ENCODE results near the gene PLEKHG5. TPM values are rescaled to one million over a fixed set of nuclear protein-coding genes. Genes with fewer than 3 reads are reported as not detected.

PLEKHG5 gene
- total RNA-seq, 4 donors from 2014 or later = 5.8 to 12.0 (median 8.4) TPM

- DNase-seq = peak; percentile 84 to 88
- Histone ChIP-seq H3K27ac (no peak overlapping the region), H3K27me3 (peaks cover 3% of the 10 kb centered on the region), H3K4me1 (peaks cover 10 to 39% of the 10 kb centered on the region in 2 donors), H3K9me3 (no peaks in the 10 kb centered on the region), H3K4me3 (replicated peaks in 1 of 3) (no peak overlapping the region), H3K36me3 (no peaks in the 10 kb centered on the region)
- intact Hi-C loops (cut with DNase I) = loop anchor here (5.0 kb wide), 1 partner anchor 161 kb away; no protein-coding TSS in a partner anchor
- 5 to 7% methylated on average over 4 to 8 of the region's 15 CpGs for WGBS, 2 donors
- peak; percentile 51 to 86 (median 80) for TF ChIP-seq CTCF (IDR thresholded peaks at IDR 0.05)
- TF ChIP-seq POLR2A (IDR thresholded peaks at IDR 0.05) = no peak
Observed at GRCh38 chr1:6486433-6487011, 4.9 kb downstream of the PLEKHG5 start.

GRCh38 chr1:6485168-6486101, 6.0 kb downstream of the PLEKHG5 start:
- Histone ChIP-seq H3K27ac (peak overlapping the region in 1 of 3 donors; percentile 50), H3K9me3 (no peaks in the 10 kb centered on the region), H3K4me3 (replicated peaks in 1 of 3) (peak overlapping the region in 1 of 3 donors; percentile 27), H3K4me1 (peaks cover 5 to 31% of the 10 kb centered on the region in 2 donors), H3K36me3 (no peaks in the 10 kb centered on the region), H3K27me3 (peaks cover 3% of the 10 kb centered on the region)
- no peak for DNase-seq
- 0 to 8% methylated on average over 6 to 10 of the region's 80 CpGs for WGBS, 2 donors
- no peak for TF ChIP-seq POLR2A (IDR thresholded peaks at IDR 0.05)
- no peak for TF ChIP-seq CTCF (IDR thresholded peaks at IDR 0.05)
- intact Hi-C loops (cut with DNase I) = loop anchor here (5.0 kb wide), 1 partner anchor 162 kb away; no protein-coding TSS in a partner anchor

- no peak for DNase-seq
- H3K27ac ChIP-seq = peak overlapping the region in 1 of 3 donors; percentile 50
- H3K4me1 ChIP-seq = peaks cover 0 to 25% of the 10 kb centered on the region in 2 donors
- intact Hi-C loops (cut with DNase I) = loop anchor here (5.0 kb wide), 1 partner anchor 163 kb away; no protein-coding TSS in a partner anchor
- no peak for TF ChIP-seq POLR2A (IDR thresholded peaks at IDR 0.05)
- no peak for TF ChIP-seq CTCF (IDR thresholded peaks at IDR 0.05)
- peaks cover 3% of the 10 kb centered on the region for H3K27me3 ChIP-seq
- 26 to 31% methylated on average over 8 to 13 of the region's 13 CpGs for WGBS, 2 donors
- no peaks in the 10 kb centered on the region for H3K9me3 ChIP-seq
- no peaks in the 10 kb centered on the region for H3K36me3 ChIP-seq
- H3K4me3 ChIP-seq (replicated peaks in 1 of 3) = peak overlapping the region in 1 of 3 donors; percentile 27
Observed at GRCh38 chr1:6484826-6485167, 6.7 kb downstream of the PLEKHG5 start.

GRCh38 chr1:6483761-6484117, 7.7 kb downstream of the PLEKHG5 start:
- Histone ChIP-seq H3K27ac (no peak overlapping the region), H3K9me3 (no peaks in the 10 kb centered on the region), H3K4me1 (peaks cover 0 to 16% of the 10 kb centered on the region in 2 donors), H3K4me3 (replicated peaks in 1 of 3) (no peak overlapping the region), H3K36me3 (no peaks in the 10 kb centered on the region), H3K27me3 (peaks cover 3% of the 10 kb centered on the region)
- 80 to 90% methylated on average over 3 to 4 of the region's 7 CpGs for WGBS, 2 donors
- TF ChIP-seq CTCF (IDR thresholded peaks at IDR 0.05) = no peak
- TF ChIP-seq POLR2A (IDR thresholded peaks at IDR 0.05) = no peak
- DNase-seq = no peak
- intact Hi-C loops (cut with DNase I) = no loop called here
